GM12878 (cell line): ENCODE measurements around the gene C4B. TPM values are rescaled to one million over a fixed set of nuclear protein-coding genes. Genes with fewer than 3 reads are reported as not detected.
"Not testable (repeated sequence)": the region's sequence is repeated elsewhere in the genome, so short reads cannot be mapped to it uniquely, and the experiment has no call there.

ENCODE experiments used
- ATAC-seq: fragments of 200-7000 bp; cut with Tn5 transposase; 3 replicates; pipeline ENCODE4 v1.9.1; 2020; ENCODE audit warnings: mild to moderate bottlenecking, moderate library complexity
- BruUV-seq: library from RNA; stranded (reverse); fragments of 400-500 nt; replicated peaks from 2 replicates; lab custom pipeline; 2021; lab: Mats Ljungman, UMichigan
- CTCF ChIA-PET: fragments of 300-600 bp; sonication (Branson Sonifier 250); formaldehyde crosslinking; extraction: SDS; loops from one replicate; lab custom pipeline; 2021; ENCODE audit warnings: inconsistent platforms; lab: Yijun Ruan, JAX
- POLR2A ChIA-PET: fragments of 350-600 bp; formaldehyde crosslinking; extraction: SDS; loops from one replicate; lab custom pipeline; 2021; ENCODE audit warnings: inconsistent platforms; lab: Charles Lee
- RAD21 ChIA-PET: fragments of 300-600 bp; sonication (Branson Sonifier 250); formaldehyde crosslinking; loops from one replicate; lab custom pipeline; 2023; ENCODE audit warnings: antibody characterized with exemption; ENCODE audit not compliant: unreplicated experiment; lab: Charles Lee
- SMC1A ChIA-PET: fragments of 300-600 bp; sonication (Branson Sonifier 250); formaldehyde crosslinking; loops from one replicate; lab custom pipeline; 2023; ENCODE audit not compliant: unreplicated experiment, uncharacterized antibody; lab: Charles Lee
- DNase-seq: peaks from one replicate; pipeline ENCODE4 v3.0.0-alpha.2; 2011; ENCODE audit warnings: low read depth, low spot score
- FAIRE-seq: peaks from 3 replicates; lab custom pipeline; 2011; peaks lifted over from hg19 to GRCh38; lab: Jason Lieb, UNC
- H2AFZ ChIP-seq: 2 replicates; pipeline ENCODE4 v1.6.0; 2011; ENCODE audit warnings: low read depth, low read length, control low read depth; ENCODE audit not compliant: control insufficient read depth
- H3K27ac ChIP-seq: 2 replicates; pipeline ENCODE4 v1.5.1; 2011; ENCODE audit warnings: control low read depth; ENCODE audit not compliant: control insufficient read depth, insufficient read depth
- H3K27me3 ChIP-seq, 2 experiments: replicated peaks in 1 of 2; 2 replicates each; pipeline versions ENCODE4 v1.6.0 to v1.6.1; 2011; ENCODE audit warnings: low read length in 1 of 2; ENCODE audit not compliant: control insufficient read depth in 2 of 2, insufficient read depth in 2 of 2
- H3K36me3 ChIP-seq, 2 experiments: 2 replicates each; pipeline ENCODE4 v1.5.1; 2011; ENCODE audit warnings: low read length in 1 of 2; ENCODE audit not compliant: control insufficient read depth in 2 of 2, insufficient read depth in 2 of 2
- H3K4me1 ChIP-seq: 2 replicates; pipeline ENCODE4 v1.6.1; 2011; ENCODE audit warnings: mild to moderate bottlenecking, low read length, moderate library complexity, mixed read lengths; ENCODE audit not compliant: control insufficient read depth, insufficient read depth
- H3K4me2 ChIP-seq: 2 replicates; pipeline ENCODE4 v1.6.0; 2011; ENCODE audit warnings: control low read depth; ENCODE audit not compliant: control insufficient read depth, insufficient read depth
- H3K4me3 ChIP-seq: fragments of 200-600 bp; sonication (generic); 2 replicates; pipeline ENCODE4 v1.5.1; 2016
- H3K79me2 ChIP-seq: 2 replicates; pipeline ENCODE4 v1.6.0; 2011; ENCODE audit warnings: low read length; ENCODE audit not compliant: control insufficient read depth, insufficient read depth
- H3K9ac ChIP-seq: 2 replicates; pipeline ENCODE4 v1.8.0; 2011; ENCODE audit warnings: low read length, control low read depth, mixed read lengths; ENCODE audit not compliant: control insufficient read depth, insufficient read depth
- H3K9me3 ChIP-seq: replicated peaks from 3 replicates; pipeline ENCODE4 v1.5.1; 2011; ENCODE audit warnings: mild to moderate bottlenecking, low read length; ENCODE audit not compliant: control insufficient read depth, insufficient read depth
- H4K20me1 ChIP-seq: 2 replicates; pipeline ENCODE4 v1.6.0; 2011; ENCODE audit not compliant: control insufficient read depth, insufficient read depth
- WGBS: methylation state at CpG from one replicate; pipeline ENCODE4 v1.1.6; 2016; ENCODE audit warnings: low lambda C conversion rate; ENCODE audit not compliant: insufficient replicate concordance, insufficient coverage; ENCODE audit errors: missing lambda C conversion rate; 5-methylcytosine and 5-hydroxymethylcytosine counted together
- in situ Hi-C: fragments of 300-500 bp; cut with MboI; formaldehyde crosslinking; loops from 9 replicates; pipeline ENCODE4 v1.14.3; 2018; ENCODE audit warnings: mixed read lengths
- intact Hi-C: fragments of 100-400 bp; cut with micrococcal nuclease; formaldehyde crosslinking; loops from one replicate; pipeline ENCODE4 v1.14.2; 2022; ENCODE audit not compliant: unreplicated experiment
- polyA plus RNA-seq, 11 experiments: library from polyadenylated mRNA; depleted of rRNA in 4 of 11; unstranded in 6 of 11; stranded (reverse) in 5 of 11; fragments of >200 nt; fragmentation: Nextera tagmentation in 4 of 11; fragmentation: Illumina TruSeq in 1 of 11; extraction: Ambion mirVana in 4 of 11; extraction: Trizol in 1 of 11; gene quantifications; 1 replicate in 1 of 11; 2 replicates in 10 of 11; pipeline versions ENCODE4 v1.2.1 to v1.2.3, GENCODE V29; 2011 to 2016; ENCODE audit warnings: inconsistent platforms in 2 of 11, missing spikeins in 2 of 11, low read depth in 1 of 11
- total RNA-seq, 4 experiments: library from RNA; depleted of rRNA in 3 of 4; stranded (reverse); fragments of >200 nt in 3 of 4; fragmentation: Illumina TruSeq in 1 of 4; extraction: Trizol in 1 of 4; gene quantifications; 2 replicates each; pipeline versions ENCODE4 v1.2.1 to v1.2.3, GENCODE V29; 2013 to 2021

Gene C4B
- total and polyA plus RNA-seq, 10 of the 15 experiments (the other 5 are each of a cell fraction or from before 2014, with no cell fraction given): 0.13 to 5.6 (median 1.7) TPM; not detected in 1

DNA sequence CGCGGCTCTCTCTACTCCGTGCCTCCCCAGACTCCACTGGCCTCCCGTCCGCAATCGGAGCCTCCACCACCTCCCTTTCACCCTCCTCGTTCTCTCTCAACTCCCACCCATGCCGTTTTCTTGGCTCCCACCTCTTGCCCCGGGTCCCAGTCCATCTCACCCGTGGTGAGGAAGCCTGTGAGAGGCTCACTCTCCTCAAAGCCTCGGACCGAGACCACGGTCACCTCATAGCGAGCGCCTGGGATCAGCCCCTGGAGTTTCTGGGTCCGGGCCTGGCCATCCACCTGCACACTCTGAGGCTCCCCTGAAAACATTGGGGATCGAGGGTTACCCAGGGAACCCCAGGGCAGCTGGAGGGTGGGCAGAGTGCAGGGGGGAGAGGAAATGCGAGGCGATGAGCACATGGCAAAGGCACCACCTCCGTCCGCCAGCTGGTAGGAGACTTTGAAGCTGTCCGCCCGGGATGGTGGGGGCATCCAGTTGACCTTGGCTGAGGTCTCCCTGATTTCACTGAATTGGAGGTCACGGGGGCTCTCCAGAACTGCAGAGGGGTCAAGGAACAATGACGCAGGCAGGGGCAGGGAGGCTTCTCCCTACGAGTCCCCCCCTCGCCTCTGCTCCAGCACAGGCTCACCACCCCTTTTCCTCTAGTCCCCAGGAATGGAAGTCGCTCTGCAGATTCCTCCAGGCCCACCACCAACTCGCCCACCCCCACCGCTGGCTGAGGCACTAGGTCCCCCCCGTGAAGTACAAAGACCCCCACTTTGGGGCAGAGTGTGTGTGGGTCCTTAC lies 29.2 kb downstream of the C4B start:
- RAD21 ChIA-PET, BruUV-seq: not testable (repeated sequence)

DNA sequence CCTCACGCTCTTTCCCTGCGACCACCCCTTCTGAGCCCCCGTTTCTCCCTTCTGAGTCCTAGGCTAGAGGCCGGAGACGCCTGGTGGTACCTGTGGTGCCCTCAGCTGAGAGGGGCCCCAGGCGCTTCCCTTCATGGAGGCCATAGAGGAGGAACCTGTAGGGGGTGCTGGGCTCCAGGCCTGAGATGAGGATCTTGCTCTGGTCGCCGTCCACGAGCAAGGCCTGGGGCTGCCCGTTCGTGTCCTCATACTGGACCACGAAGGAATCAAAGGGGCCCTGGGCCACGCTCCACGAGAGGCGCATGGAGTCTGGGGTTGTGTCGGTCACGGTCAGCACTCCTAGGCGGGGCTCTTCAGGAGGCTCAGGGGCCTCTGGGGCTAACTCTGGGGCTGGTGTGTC lies 30.3 kb downstream of the C4B start:
- intact Hi-C loops: loop anchor here (10.0 kb wide), 1 partner anchor 110 kb away; the partner anchor contains the start of genes PPT2 and PRRT1
- CTCF ChIA-PET, H3K4me2 ChIP-seq, H4K20me1 ChIP-seq, RAD21 ChIA-PET, H3K27me3 ChIP-seq, ATAC-seq, H2AFZ ChIP-seq, H3K79me2 ChIP-seq, H3K9ac ChIP-seq, BruUV-seq, FAIRE-seq, H3K9me3 ChIP-seq, H3K27ac ChIP-seq, H3K4me3 ChIP-seq, SMC1A ChIA-PET, POLR2A ChIA-PET, in situ Hi-C loops, H3K4me1 ChIP-seq, H3K36me3 ChIP-seq, DNase-seq: not testable (repeated sequence)
- WGBS: 18% methylated on average over 9 of the region's 18 CpGs

More for the DNA sequence above, 29.2 kb downstream of the C4B start:
- H3K4me2 ChIP-seq, H3K27me3 ChIP-seq, H3K79me2 ChIP-seq, H4K20me1 ChIP-seq, H3K9me3 ChIP-seq, H3K36me3 ChIP-seq, H3K4me3 ChIP-seq, H3K9ac ChIP-seq, SMC1A ChIA-PET, ATAC-seq, H3K4me1 ChIP-seq, FAIRE-seq, H2AFZ ChIP-seq, in situ Hi-C loops, H3K27ac ChIP-seq, CTCF ChIA-PET, DNase-seq, POLR2A ChIA-PET: not testable (repeated sequence)
- 34% methylated on average over 18 of the region's 31 CpGs for WGBS
- intact Hi-C loops: loop anchor here (10.0 kb wide), 1 partner anchor 111 kb away; the partner anchor contains the start of genes PPT2 and PRRT1
